ENCODE results near the gene ARL14EPL.
"Not testable (repeated sequence)": the region's sequence is repeated elsewhere in the genome, so short reads cannot be mapped to it uniquely, and the experiment has no call there.

Gene ARL14EPL

GRCh38 chr5:116058346-116058936, 26.2 kb downstream of the ARL14EPL start:
- DNase-seq: no peak

- no peak for DNase-seq
These were observed 30.1 kb downstream of the ARL14EPL start for GRCh38 chr5:116062352-116062751.

DNA sequence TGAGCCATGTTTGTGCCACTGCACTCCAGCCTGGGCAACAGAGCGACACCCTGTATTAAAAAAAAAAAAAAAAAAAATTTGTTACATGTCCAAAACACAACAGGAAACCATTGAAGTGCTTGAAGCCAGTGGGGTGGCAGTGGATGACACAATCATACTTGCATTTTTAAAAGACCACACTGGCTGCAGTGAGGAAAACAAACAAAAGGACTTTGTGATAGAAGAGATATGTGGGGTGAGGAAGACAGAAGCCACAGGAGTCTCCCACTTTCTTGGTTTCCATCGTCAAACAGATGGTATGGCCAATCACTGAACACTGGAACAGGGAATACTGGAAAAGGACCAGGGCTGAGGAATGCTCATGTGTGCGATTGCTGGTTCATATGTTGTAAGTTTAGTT, 31.7 kb downstream of the ARL14EPL start:
- no peak for DNase-seq

DNA sequence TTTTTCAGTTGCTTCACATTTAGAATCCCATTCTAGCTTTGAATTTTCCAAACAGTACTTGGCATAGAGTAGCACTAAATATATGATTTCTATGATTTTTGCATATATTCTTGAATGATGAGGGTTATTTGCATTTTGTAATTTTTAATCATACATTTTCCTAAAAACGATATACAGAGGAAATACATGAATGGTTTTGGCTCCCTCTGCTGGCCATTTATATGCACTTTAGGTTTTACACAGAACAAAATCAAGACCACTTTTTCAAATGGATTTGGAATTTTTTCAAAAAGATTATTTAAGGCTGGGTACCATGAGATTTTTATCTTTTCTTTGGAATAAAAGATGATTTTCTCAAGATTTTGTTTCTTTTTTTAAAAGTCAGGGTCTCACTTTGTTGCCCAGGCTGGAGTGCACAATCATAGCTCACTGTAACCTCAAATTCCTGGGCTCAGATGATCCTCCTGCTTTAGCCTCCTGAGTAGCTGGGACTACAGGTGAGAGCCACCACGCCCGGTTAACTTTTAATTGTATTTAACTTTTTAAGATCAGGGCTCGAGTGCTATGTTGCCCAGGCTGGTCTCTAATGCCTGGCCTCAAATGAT, 35.9 kb downstream of the ARL14EPL start:
- peak; percentile 50 for DNase-seq

- no peak for DNase-seq
These were observed 38.9 kb downstream of the ARL14EPL start for GRCh38 chr5:116071211-116071610.

DNA sequence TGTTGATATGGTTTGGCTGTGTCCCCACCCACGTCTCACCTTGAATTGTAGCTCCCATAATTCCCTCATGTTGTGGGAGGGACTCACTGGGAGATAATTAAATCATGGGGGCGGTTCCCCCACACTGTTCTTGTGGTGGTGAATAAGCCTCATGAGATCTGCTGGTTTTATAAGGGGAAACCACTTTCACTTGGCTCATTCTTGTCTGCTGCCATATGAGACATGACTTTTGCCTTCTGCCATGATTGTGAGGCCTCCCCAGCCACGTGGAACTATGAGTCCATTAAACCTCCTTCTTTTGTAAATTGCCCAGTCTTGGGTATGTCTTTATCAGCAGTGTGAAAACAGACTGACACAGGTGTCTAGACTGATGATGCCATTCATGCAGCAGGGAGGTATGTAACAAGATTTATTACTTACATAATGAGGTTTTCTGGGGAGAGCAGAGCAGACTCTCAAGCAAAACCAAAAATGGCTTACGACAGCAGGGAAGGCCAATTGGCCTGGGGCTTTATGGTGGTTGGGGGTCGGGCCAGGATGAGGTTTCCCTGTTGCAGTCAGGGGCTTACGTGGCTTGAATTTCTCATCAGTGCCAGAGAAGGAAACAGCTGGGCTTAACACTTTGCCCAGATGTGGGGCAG, 43.0 kb downstream of the ARL14EPL start:
- no peak for DNase-seq

GRCh38 chr5:116076496-116076895, 44.2 kb downstream of the ARL14EPL start:
- DNase-seq: no peak

GRCh38 chr5:116078199-116078598, 45.9 kb downstream of the ARL14EPL start:
- DNase-seq: no peak

- peak; percentile 15 for DNase-seq
These were observed 52.0 kb downstream of the ARL14EPL start for GRCh38 chr5:116084287-116084691.

- DNase-seq: peak; percentile 79
These were observed 52.8 kb downstream of the ARL14EPL start, which contains the start of gene COMMD10 for GRCh38 chr5:116084871-116085715. Gene COMMD10, plus strand, starts transcription at chr5:116085025.

GRCh38 chr5:116086309-116086708, 54.0 kb downstream of the ARL14EPL start:
- not testable (repeated sequence) for DNase-seq

- no peak for DNase-seq
These were observed 55.8 kb downstream of the ARL14EPL start for GRCh38 chr5:116088062-116088461.

- no peak for DNase-seq
These were observed 58.0 kb downstream of the ARL14EPL start for GRCh38 chr5:116090302-116090701.

GRCh38 chr5:116091416-116091815, 59.1 kb downstream of the ARL14EPL start:
- DNase-seq: no peak

- DNase-seq: peak; percentile 46
These were observed 65.0 kb downstream of the ARL14EPL start for GRCh38 chr5:116097301-116097700.

- DNase-seq: no peak
These were observed 66.7 kb downstream of the ARL14EPL start for GRCh38 chr5:116098998-116099397.

- DNase-seq: not testable (repeated sequence)
These were observed 72.7 kb downstream of the ARL14EPL start for GRCh38 chr5:116104941-116105340.

Data from fibroblast of skin of right quadriceps (primary cell).